NCI-H2029 treated with DMSO at 0.1 percent for 48 hours (cell line): Measurements from ENCODE around the gene SERINC3.

ENCODE experiments used
- DNase-seq: peaks from one replicate; lab custom pipeline; 2025; lab: John Stamatoyannopoulos, UW

Gene SERINC3

DNA sequence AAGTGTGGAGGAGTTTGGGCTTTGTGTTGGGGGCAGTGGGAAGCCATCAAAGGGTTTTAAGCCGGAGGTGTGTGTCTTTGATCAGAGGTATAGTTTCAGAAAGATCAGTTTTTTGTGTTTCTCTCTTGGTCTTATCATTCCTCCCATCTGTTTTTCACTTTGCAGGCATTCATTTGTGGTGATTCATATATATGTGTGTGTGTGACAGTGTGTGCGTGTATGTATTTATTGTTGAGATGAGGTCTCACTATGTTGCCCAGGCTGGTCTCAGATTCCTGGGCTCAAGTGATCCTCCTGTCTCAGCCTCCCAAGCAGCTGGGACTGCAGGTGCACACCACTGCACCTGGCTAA is 11.1 kb upstream of the SERINC3 start:
- DNase-seq: no peak

DNA sequence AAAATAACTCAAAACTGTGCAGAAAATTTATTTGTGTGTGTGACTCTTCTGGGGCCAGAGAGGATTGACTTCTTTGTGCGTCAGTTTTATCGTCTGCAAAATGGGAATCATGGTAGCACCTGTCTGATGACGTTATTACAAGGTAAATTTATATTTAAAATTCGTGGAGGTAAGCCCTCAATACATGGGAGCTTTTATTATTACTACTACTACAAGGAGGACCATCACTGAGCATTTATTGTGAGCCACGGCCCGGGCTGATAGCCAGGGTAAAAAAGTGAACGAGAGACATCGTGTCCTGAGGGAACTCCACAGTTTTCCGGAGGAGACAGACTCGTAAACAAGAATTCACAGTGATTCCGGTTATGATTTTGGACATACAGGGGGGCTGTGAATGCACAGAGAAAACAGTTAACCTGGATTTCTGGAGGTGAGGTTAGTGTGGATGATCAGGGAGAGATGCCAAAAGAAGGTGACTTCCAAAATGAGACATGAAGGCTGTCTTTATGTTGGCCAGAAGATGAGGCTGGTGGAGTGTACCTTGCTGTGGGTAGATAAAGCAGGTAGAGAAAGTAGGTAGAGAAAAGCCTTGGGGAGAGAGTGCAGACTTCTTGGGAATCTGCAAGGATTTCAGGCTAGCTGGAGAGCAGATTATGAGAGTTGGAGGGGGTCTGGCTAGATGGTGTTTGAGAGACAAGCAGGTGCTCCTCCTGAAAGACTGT is 10.6 kb upstream of the SERINC3 start:
- no peak for DNase-seq

DNA sequence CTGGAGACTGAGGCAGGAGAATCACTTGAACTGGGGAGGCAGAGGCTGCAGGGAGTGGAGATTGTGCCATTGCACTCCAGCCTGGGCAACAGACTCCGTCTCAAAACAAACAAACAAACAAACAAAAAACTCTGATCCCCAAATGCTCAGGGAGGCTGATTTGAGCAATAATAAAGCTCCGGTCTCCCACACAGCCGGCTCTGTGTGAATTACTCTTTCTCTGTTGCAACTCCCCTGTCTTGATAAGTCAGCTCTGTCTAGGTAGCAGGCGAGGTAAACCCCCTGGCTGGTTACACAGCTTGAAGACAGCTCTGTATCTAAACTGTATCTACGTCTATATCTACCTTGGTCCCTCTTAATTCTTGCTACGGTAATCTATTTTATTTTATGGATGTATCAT is 6.4 kb upstream of the SERINC3 start:
- no peak for DNase-seq

GRCh38 chr20:44527716-44528199 is 5.9 kb upstream of the SERINC3 start:
- no peak for DNase-seq

DNA sequence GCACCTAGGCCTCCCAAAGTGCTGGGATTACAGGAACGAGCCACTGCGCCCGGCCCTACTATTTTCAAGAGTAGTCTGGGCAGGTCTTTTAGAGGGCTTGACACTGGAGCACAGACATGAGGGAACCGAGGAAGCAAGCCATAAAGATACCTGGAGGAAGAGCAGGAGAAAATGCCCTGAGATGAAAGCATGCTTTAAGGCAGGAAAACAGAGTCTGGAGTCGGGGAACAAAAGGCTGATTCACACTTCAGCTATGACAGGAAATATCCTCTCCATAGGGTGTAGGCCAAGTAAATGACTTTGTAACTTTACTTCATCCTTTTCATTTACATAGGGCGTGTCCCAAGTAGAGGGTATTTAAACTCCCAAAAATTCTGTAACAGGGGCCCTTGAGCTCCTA is 4.3 kb upstream of the SERINC3 start:
- no peak for DNase-seq

- no peak for DNase-seq
These were observed 1.9 kb upstream of the SERINC3 start for GRCh38 chr20:44523746-44524145.

GRCh38 chr20:44522841-44523240 is 971 bp upstream of the SERINC3 start:
- DNase-seq: no peak

DNA sequence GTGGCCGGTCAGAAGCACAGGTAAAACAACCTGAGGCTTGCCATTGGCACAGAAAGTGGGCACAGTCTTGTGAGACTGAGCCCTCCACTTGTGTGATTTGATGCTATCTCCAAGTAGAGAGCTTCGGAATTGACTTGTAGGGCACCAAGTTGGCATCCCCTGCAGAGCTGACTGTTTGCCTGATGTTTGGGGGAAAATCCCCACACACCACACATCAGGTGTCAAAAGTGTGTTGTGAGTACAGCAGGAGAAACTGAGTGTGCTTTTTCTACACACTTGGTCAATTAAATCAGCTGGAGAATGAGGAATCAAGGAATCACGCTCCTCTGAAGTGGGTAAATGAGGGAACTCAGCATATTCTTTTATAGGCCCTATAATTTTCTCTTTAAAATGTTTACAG is 989 bp downstream of the SERINC3 start:
- DNase-seq: no peak

- no peak for DNase-seq
These were observed 3.6 kb downstream of the SERINC3 start for GRCh38 chr20:44518248-44518647.

- no peak for DNase-seq
These were observed 4.4 kb downstream of the SERINC3 start for GRCh38 chr20:44517454-44517853.

GRCh38 chr20:44516491-44516890 is 5.4 kb downstream of the SERINC3 start:
- DNase-seq: no peak

GRCh38 chr20:44513871-44514270 is 8.0 kb downstream of the SERINC3 start:
- no peak for DNase-seq

- no peak for DNase-seq
These were observed 12.1 kb downstream of the SERINC3 start for GRCh38 chr20:44509762-44510161.

DNA sequence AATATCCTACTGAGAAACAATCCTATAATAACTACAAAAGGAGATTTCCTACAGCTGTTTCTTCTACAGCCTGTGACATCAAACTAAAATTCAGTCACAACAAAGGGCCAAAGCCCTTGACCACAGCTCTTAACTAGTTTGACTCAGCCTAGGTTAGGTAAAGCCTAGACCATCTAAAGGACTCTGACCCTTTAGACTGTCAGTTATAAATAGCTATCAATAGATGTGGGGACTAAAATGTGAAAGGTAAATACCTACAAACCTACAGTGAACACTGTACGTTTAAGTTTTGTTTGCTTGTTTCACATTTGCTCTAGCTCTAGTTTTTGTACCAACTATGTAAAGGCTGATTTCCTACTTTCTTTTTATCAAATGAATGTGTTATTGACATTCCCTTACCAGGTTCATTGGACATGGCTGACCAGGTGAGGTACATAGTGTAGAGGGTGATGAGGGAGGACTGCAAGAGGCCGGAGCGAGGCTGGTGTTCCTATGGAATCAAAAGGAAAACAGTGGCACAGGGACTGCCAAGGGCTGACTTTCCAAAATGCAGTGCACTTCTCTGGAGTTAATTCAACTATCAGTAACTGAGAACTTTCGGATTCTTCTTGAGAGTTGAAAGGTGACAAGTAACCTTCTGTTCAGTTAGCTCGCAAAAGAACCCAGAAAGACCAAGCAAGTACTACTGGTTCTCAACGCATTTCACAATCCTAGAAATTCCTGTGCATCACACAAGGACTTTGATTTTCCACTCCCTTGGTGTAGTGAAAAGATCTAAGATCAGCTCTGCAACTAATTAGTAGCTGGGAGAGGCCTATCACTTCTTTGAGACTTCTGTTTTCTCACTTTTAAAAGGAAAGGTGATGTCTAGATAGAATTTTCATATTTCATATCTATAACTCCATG is 17.2 kb downstream of the SERINC3 start:
- DNase-seq: no peak

DNA sequence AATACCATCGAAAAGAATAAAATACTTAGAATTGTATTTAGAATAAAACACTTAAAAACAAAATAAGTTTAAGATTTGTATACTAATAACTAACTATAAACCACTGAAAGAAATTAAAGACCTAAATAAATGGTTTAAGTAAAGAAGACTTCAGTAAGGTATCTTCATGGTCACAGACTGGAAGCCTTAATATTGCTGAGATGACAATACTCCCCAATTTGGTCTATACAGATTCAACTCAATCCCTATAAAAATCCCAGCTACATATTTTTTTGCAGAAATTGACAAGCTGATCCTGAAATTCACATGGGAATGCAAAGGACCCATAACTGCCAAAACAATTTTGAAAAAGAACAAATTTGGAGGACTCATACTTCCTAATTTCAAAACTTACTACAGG is 18.9 kb downstream of the SERINC3 start:
- no peak for DNase-seq

- DNase-seq: no peak
These were observed 20.4 kb downstream of the SERINC3 start for GRCh38 chr20:44501448-44501847.

DNA sequence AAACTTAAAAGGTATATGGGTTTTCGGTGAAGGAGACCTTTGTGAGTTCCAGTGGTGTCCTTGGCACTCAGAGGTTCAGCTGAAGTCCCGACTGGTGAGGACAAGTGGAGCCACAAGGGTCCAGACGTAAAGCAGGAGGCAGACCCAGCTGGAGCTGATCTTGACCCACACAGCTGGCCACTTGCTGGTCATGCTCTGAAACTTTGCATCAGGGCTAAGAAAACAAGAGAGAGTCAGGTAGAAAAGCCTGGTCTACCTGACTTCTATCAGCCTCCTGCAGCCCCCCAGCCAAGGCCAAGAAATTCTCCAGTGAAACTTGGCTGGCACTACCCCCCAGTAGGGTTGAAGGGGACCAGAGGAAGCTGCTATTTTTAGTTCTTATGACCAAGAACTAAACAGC is 21.6 kb downstream of the SERINC3 start:
- DNase-seq: no peak

DNA sequence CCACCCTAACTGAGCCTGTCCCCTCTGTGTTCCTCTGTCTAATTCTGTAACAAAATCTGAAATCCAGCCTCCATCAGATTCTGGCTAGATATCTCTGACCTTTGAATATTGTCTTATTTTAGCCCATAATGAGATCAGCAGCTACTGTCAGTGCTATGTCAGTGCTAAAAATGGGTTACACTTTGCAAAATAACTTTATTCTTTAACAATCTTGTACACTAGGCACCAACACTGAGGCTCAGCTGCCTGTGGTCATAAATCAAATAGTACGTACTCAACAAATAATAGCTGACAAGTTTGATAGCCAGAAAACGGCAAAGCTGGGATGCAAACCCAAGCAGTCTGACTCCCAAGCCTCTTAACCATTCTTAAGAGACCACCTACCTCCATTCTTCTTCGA is 24.1 kb downstream of the SERINC3 start:
- DNase-seq: no peak

- no peak for DNase-seq
These were observed 24.9 kb downstream of the SERINC3 start for GRCh38 chr20:44496976-44497375.

DNA sequence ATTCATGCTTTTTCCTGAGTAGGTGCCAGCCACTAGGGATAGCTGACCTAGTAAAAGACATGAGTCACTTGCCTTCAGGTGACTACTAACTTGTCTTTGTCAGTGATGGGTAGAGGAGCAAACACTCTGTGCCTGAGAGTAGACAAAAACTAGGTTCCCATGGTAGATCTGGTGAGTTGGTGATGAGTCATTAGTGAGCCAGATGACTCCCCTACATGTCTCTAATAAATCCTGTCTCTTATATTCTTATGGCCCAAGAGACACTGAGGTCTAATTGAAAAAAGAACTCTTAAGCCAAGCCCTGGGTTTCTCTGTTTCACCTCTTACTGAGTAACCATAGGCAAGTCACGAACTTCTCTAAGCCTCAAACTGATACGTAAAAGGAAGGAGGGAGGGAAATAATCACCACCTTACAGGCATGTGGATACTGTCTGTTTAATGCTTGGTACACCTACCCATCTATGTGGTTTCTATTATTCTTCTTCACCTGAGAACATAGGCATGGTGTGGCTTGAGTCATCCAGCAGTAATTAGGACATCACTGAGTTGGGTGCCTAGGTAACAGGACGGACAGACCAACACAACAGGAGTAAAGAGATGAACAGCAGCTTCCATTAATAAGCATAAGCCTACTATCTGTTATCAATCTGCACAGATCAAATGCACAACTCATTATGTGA is 25.9 kb downstream of the SERINC3 start:
- DNase-seq: no peak

GRCh38 chr20:44495257-44495656 is 26.6 kb downstream of the SERINC3 start:
- no peak for DNase-seq

DNA sequence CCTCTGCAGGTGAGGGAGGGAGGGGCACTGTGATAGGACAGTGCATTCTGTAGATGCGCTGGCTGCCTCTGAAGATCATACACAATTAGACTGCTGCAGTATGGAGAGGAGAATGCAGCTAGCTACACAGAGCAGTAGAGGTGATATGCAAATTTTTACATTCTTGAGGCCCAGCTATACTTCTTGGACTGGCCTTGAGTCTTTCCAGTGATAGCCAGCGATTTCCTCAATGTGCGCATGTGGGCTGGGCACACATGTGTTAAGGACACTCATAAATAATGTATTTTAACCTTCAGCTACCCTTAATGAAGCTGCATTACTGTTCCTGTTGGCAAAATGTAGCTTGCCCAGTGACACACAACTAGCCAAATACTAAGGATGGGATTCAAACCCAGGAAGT is 27.2 kb downstream of the SERINC3 start:
- no peak for DNase-seq

- DNase-seq: no peak
These were observed 27.6 kb downstream of the SERINC3 start for GRCh38 chr20:44494266-44494665.
